Spleen (tissue), 11 donors: ENCODE results near the gene PSMF1. TPM values are rescaled to one million over a fixed set of nuclear protein-coding genes. Genes with fewer than 3 reads are reported as not detected.
"Not testable (repeated sequence)": the region's sequence is repeated elsewhere in the genome, so short reads cannot be mapped to it uniquely, and the experiment has no call there.

Experiments used
- DNase-seq: peaks from one replicate; pipeline ENCODE4 v3.0.0-alpha.2; 2020
- H3K27ac ChIP-seq, 8 donors: fragments of 200-600 bp; sonication (generic) in 7 of 8; 1 replicate in 4 of 8; 2 replicates in 4 of 8; pipeline versions ENCODE4 v1.5.0 to v1.8.0; 2016 to 2021; ENCODE audit warnings: inconsistent platforms in 4 of 8, mild to moderate bottlenecking in 4 of 8, moderate library complexity in 1 of 8
- H3K27me3 ChIP-seq, 7 donors: fragments of 200-600 bp; sonication (generic) in 6 of 7; replicated peaks in 1 of 7; 1 replicate in 4 of 7; 2 replicates in 3 of 7; pipeline versions ENCODE4 v1.5.0 to v1.8.0; 2016 to 2021; ENCODE audit warnings: inconsistent platforms in 3 of 7, mild to moderate bottlenecking in 1 of 7
- H3K36me3 ChIP-seq, 6 donors: fragments of 200-600 bp; sonication (generic) in 5 of 6; 1 replicate in 4 of 6; 2 replicates in 2 of 6; pipeline versions ENCODE4 v1.5.0 to v1.8.0; 2016 to 2021; ENCODE audit warnings: inconsistent platforms in 2 of 6
- H3K4me1 ChIP-seq, 6 donors: fragments of 200-600 bp; sonication (generic) in 5 of 6; 1 replicate in 3 of 6; 2 replicates in 3 of 6; pipeline versions ENCODE4 v1.5.0 to v1.8.0; 2016 to 2021; ENCODE audit warnings: inconsistent platforms in 3 of 6
- H3K4me3 ChIP-seq, 8 donors: fragments of 200-600 bp; sonication (generic) in 7 of 8; 1 replicate in 4 of 8; 2 replicates in 4 of 8; pipeline versions ENCODE4 v1.5.0 to v1.8.0; 2016 to 2021; ENCODE audit warnings: inconsistent platforms in 4 of 8, mild to moderate bottlenecking in 4 of 8, moderate library complexity in 2 of 8
- H3K9me3 ChIP-seq, 8 donors: fragments of 200-600 bp; sonication (generic) in 7 of 8; 1 replicate in 4 of 8; 2 replicates in 4 of 8; pipeline versions ENCODE4 v1.5.0 to v1.8.0; 2016 to 2021; ENCODE audit warnings: inconsistent platforms in 4 of 8
- POLR2A ChIP-seq, 3 donors: fragments of 450-650 bp; IDR thresholded peaks; one replicate each; pipeline ENCODE4 v1.5.1; 2017; ENCODE audit warnings: antibody characterized with exemption in 3 of 3, mild to moderate bottlenecking in 1 of 3
- POLR2AphosphoS5 ChIP-seq, 3 donors: sonication (generic); formaldehyde crosslinking; IDR thresholded peaks; one replicate each; pipeline ENCODE4 v1.5.1; 2017; ENCODE audit warnings: antibody characterized with exemption in 3 of 3
- WGBS, 5 donors: extraction: QIAGEN DNeasy Blood & Tissue Kit in 3 of 5; methylation state at CpG; one replicate each; pipeline versions ENCODE4 v1.1.5 to v1.1.7; 2013 to 2018; 5-methylcytosine and 5-hydroxymethylcytosine counted together
- intact Hi-C: fragments of 100-400 bp; cut with DNase I; formaldehyde crosslinking; loops from one replicate; pipeline ENCODE4 v1.15.0; 2023; ENCODE audit warnings: low total_unique reads
- polyA plus RNA-seq, 3 donors: library from polyadenylated mRNA; stranded (reverse); fragments of 200-250 nt; gene quantifications; one replicate each; pipeline ENCODE4 v1.2.1, GENCODE V29; 2013
- total RNA-seq, 7 donors: library from RNA; depleted of rRNA in 3 of 7; stranded (reverse); fragments of >200 nt in 3 of 7; fragmentation: NEBNext Ultra II Directional in 4 of 7; extraction: Animal tissue kit (Norgen Biotek cat#: 25700) in 4 of 7; gene quantifications; one replicate each; pipeline versions ENCODE4 v1.1.0 to v1.2.1, GENCODE V29; 2016 to 2021
- TF ChIP-seq, protein P1 (sequence below), 11 experiments: fragments of 200-600 bp in 7 of 11; fragments of 450-650 bp in 4 of 11; sonication (generic) in 4 of 11; IDR thresholded peaks in 8 of 11; conservative IDR thresholded peaks in 3 of 11; 1 replicate in 7 of 11; 2 replicates in 4 of 11; pipeline versions ENCODE4 v1.4.0 to v1.8.0; 2016 to 2021; ENCODE audit warnings: antibody characterized with exemption in 11 of 11, inconsistent platforms in 4 of 11, mild to moderate bottlenecking in 1 of 11
- donor health status: healthy with polysubstance abuse.
- donor health status: DM: no; HTN: no; CAD: no; lungs with moderate emphysema.
- donor health status: DM: no; HTN: no; CAD: no.
- donor health status: Bipolar disorder and iron deficiency.
- donor health status: healthy.
- donor health status: DM: no; HTN: no; CAD: no.
- donor health status: DM: yes; HTN: yes; CAD: no.

Gene PSMF1
- total and polyA plus RNA-seq, 10 donors: 25.7 to 169 (median 112) TPM

DNA sequence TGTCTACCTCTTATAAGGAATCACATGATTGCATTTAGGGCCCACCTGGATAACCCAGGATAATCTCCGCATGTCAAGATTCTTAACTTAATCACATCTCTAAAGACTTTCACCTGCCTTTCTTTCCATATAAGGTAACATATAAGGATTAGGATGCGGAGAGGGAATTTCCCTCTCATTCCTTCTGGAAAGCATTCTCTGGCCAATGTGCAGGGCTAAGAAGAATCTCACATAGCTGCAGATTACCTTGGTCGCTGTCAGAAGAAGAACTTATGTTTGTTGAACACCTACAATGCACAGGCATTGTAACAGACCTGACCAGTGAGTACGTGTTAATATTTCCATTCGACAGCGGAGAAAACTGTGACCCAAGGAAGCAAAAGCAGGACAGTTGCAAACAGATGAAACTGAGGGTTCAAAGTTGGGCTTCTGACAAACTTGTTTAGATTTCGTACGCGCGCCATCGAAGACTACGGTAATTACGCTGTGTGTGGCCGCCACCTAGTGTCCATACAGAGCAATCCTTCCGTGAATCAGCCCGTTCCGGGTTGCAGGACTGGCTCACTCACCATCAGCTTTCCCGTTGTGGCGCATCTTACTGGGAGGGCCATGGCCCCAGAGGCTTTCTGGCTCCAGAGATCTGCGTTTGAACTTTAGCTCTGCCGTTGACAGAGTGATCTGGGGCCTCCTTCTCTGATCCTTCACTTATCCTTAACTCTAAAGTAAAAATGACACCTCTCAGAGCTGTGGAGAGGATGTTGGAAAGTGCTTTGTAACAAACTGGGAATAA lies 94.4 kb downstream of the PSMF1 start:
- peaks cover 0 to 35% (median 0%) of the 10 kb centered on the region in 7 donors for H3K27me3 ChIP-seq
- no peaks in the 10 kb centered on the region for H3K9me3 ChIP-seq
- intact Hi-C loops: loop anchor here (5.0 to 10.0 kb wide), 2 partner anchors 258 to 391 kb away; no protein-coding TSS in a partner anchor
- H3K27ac ChIP-seq: no peak overlapping the region
- H3K36me3 ChIP-seq: no peaks in the 10 kb centered on the region
- TF ChIP-seq POLR2AphosphoS5 (IDR thresholded peaks at IDR 0.05): no peak
- TF ChIP-seq POLR2A (IDR thresholded peaks at IDR 0.05): no peak
- TF ChIP-seq, protein P1, sequence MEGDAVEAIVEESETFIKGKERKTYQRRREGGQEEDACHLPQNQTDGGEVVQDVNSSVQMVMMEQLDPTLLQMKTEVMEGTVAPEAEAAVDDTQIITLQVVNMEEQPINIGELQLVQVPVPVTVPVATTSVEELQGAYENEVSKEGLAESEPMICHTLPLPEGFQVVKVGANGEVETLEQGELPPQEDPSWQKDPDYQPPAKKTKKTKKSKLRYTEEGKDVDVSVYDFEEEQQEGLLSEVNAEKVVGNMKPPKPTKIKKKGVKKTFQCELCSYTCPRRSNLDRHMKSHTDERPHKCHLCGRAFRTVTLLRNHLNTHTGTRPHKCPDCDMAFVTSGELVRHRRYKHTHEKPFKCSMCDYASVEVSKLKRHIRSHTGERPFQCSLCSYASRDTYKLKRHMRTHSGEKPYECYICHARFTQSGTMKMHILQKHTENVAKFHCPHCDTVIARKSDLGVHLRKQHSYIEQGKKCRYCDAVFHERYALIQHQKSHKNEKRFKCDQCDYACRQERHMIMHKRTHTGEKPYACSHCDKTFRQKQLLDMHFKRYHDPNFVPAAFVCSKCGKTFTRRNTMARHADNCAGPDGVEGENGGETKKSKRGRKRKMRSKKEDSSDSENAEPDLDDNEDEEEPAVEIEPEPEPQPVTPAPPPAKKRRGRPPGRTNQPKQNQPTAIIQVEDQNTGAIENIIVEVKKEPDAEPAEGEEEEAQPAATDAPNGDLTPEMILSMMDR (IDR thresholded peaks at IDR 0.05 in 8 of 11, conservative IDR thresholded peaks at IDR 0.05 in 3 of 11): peak; percentile 44 to 88 (median 77)
- DNase-seq: peak; percentile 83
- no peak overlapping the region for H3K4me3 ChIP-seq
- 15 to 16% (median 16%) methylated on average over 19 to 21 of the region's 21 CpGs for whole genome bisulfite sequencing, 5 donors
- peaks cover 0 to 9% (median 6%) of the 10 kb centered on the region in 6 donors for H3K4me1 ChIP-seq

DNA sequence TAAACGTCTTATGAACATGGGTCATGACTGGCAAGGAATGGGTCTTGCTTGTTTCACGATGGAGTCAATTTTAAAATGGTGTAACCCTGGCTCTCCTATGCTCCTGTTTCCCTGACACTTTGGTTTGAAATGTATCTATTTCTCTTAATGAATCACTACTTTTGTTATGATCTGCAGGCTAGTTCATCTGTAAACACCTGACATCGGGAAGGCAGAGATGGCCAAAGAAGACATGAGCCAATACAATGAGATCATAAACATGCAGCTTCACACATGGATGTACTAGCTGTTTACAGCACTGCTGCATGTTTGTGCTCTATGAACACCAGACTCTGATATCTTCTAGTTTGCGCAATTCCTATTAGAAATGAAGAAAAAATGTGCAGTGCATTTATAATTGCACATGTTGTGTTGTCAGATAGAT lies 96.4 kb downstream of the PSMF1 start:
- DNase-seq: no peak
- 78 to 91% (median 83%) methylated on average over 4 of the region's 4 CpGs for WGBS, 5 donors
- H3K27ac ChIP-seq: no peak overlapping the region
- TF ChIP-seq, protein P1 (IDR thresholded peaks at IDR 0.05 in 8 of 11, conservative IDR thresholded peaks at IDR 0.05 in 3 of 11): no peak
- TF ChIP-seq POLR2AphosphoS5 (IDR thresholded peaks at IDR 0.05): no peak
- no peak for TF ChIP-seq POLR2A (IDR thresholded peaks at IDR 0.05)
- H3K27me3 ChIP-seq: peaks cover 0 to 35% (median 0%) of the 10 kb centered on the region in 7 donors
- intact Hi-C loops: loop anchor here (5.0 to 10.0 kb wide), 2 partner anchors 260 to 393 kb away; no protein-coding TSS in a partner anchor
- H3K4me1 ChIP-seq: peaks cover 0 to 9% (median 6%) of the 10 kb centered on the region in 6 donors
- no peak overlapping the region for H3K4me3 ChIP-seq
- H3K36me3 ChIP-seq: no peaks in the 10 kb centered on the region
- no peaks in the 10 kb centered on the region for H3K9me3 ChIP-seq

DNA sequence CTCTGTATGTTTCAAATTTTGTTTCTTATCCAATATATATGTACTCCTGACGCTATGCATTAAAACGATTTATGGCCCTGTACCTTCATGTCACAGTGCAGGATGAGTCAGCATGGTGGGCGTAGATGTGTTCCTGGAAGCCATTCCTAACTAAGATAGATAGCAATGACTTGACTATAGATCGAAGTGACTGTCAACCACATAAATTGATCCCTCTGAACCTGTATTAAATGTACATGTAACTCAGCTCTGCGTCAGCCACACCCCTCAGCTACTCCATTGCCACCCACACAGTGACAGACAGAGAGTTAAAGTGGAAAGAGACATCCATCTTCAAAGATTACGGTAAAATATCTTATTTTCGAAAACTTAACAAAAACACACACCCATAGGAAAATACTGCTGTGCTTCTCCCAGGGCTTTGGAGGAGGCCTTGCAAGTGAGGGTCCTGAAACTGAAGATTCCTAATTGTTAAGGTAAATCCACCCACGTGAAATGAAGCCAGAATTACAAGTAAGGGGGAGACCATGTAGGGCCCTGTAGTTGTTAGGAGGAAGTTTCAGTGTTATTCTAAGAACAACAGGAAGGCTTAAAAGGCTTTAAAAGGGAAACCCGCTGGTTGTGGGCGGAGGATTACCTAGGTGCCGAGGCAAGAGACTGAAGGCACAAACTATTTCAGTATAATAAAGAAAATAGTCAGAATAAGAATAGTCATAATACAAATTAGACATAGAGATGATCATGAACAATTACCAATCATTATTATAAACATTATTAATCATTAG lies 97.2 kb downstream of the PSMF1 start:
- DNase-seq: no peak
- Histone ChIP-seq H3K27ac (no peak overlapping the region), H3K4me3 (no peak overlapping the region), H3K36me3 (no peaks in the 10 kb centered on the region), H3K9me3 (no peaks in the 10 kb centered on the region), H3K4me1 (peaks cover 0 to 9% (median 6%) of the 10 kb centered on the region in 6 donors), H3K27me3 (peaks cover 0 to 35% (median 0%) of the 10 kb centered on the region in 7 donors)
- intact Hi-C loops: loop anchor here (10.0 kb wide), 1 partner anchor 261 kb away; no protein-coding TSS in a partner anchor
- WGBS, 5 donors: 46 to 60% (median 54%) methylated on average over 11 of the region's 11 CpGs
- TF ChIP-seq, protein P1 (IDR thresholded peaks at IDR 0.05 in 8 of 11, conservative IDR thresholded peaks at IDR 0.05 in 3 of 11): no peak
- TF ChIP-seq POLR2A (IDR thresholded peaks at IDR 0.05) (no peak), POLR2AphosphoS5 (IDR thresholded peaks at IDR 0.05) (no peak)

DNA sequence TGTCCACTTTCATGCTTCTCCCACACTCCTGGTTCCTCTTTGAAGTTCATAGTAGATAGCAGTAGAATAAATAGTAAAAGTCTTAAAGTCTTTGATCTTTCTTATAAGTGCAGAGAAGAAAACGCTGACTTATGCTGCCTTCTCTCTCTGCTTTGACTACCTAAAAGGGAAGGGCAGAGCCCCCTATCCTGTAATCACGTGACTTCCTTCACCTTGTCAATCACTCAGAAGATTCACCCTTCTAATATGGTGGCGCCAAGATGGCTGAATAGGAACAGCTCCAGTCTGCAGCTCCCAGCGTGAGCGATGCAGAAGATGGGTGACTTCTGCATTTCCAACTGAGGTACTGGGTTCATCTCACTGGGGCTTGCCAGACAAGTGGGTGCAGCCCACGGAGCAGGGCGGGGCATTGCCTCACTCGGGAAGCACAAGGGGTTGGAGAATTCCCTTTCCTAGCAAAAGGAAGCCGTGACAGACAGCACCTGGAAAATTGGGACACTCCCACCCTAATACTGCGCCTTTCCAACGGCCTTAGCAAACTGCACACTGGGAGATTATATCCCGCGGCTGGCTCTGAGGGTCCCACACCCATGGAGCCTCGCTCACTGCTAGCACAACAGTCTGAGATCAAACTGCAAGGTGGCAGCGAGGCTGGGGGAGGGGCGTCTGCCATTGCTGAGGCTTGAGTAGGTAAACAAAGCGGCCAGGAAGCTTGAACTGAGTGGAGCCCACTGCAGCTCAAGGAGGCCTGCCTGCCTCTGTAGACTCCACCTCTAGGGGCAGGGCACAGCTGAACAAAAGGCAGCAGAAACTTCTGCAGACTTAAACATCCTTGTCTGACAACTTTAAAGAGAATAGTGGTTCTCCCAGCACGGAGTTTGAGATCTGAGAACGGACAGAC lies 98.4 kb downstream of the PSMF1 start:
- not testable (repeated sequence) for H3K27ac ChIP-seq, DNase-seq, H3K4me3 ChIP-seq, H3K36me3 ChIP-seq, H3K9me3 ChIP-seq, H3K4me1 ChIP-seq
- peaks cover 0 to 35% (median 0%) of the 10 kb centered on the region in 7 donors for H3K27me3 ChIP-seq
- WGBS, 5 donors: 82 to 86% (median 85%) methylated on average over 14 to 19 of the region's 19 CpGs
- intact Hi-C loops: loop anchor here (10.0 kb wide), 1 partner anchor 262 kb away; no protein-coding TSS in a partner anchor
